Hypothalamus (tissue), 51 donors: Measurements from ENCODE around the gene INO80D.
"Not testable (repeated sequence)": the region's sequence is repeated elsewhere in the genome, so short reads cannot be mapped to it uniquely, and the experiment has no call there.

Experiments used
- DNase-seq, 51 donors: peaks; one replicate each; lab custom pipeline; 2025; lab: John Stamatoyannopoulos, UW

The INO80D gene, protein sequence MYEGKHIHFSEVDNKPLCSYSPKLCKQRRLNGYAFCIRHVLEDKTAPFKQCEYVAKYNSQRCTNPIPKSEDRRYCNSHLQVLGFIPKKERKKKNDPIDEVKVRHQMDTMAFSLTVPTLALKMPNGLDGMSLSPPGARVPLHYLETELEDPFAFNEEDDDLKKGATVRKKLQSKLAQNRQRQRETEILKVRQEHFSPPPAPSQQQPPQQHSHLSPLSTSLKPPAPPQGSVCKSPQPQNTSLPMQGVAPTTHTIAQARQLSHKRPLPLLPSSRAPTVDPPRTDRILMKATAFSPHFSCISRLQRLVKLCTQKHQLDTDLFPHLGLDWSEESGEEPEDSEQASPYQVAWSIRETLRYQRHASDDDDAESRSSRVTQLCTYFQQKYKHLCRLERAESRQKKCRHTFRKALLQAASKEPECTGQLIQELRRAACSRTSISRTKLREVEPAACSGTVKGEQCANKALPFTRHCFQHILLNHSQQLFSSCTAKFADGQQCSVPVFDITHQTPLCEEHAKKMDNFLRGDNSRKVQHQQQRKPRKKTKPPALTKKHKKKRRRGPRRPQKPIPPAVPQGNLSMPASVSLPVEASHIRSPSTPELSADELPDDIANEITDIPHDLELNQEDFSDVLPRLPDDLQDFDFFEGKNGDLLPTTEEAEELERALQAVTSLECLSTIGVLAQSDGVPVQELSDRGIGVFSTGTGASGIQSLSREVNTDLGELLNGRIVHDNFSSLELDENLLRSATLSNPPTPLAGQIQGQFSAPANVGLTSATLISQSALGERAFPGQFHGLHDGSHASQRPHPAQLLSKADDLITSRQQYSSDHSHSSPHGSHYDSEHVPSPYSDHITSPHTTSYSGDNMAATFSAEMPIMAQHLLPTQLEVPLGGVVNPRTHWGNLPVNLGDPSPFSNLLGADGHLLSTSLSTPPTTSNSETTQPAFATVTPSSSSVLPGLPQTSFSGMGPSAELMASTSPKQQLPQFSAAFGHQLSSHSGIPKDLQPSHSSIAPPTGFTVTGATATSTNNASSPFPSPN

DNA sequence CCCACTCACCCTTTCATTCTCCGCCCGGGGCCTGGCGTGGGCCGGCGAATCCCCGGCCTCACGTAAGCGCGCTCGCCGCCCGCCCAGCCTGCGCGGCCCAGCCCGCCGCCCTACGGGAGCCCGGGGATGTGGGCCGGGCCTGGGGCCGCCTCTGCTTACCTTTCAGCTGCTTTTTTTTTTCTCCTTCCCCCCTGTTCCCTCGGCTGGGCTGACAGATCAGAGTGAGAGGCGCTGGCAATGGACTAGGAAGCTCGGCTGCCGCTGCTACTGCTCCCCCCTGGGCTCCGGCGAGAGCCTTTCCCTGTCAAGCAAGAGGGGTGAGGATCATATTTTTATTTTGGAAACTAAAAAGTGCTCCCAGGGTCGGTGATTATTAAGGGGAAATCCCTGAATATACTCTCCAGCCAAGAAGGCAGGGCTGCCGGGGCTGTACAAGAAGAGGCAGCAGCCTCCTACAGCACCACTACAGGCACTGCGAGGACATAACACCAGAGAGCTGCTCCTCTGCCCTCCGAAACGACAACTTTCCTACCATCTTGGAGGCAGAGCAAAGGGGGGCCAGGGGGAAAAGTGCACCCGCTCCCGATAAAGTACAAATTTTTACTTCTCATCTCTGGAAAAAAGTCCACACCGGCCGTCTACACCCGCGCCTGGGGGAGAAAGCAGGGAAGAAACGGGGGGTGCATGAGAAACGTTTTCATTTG is at the start of gene INO80D:
Gene INO80D (minus strand): TSS at position 433 of the 704 bp plus-strand sequence. CDS start 23,158 bp downstream, outside the sequence.
- peak in 50 of 51 donors; percentile 11 to 93 (median 62) for DNase-seq

DNA sequence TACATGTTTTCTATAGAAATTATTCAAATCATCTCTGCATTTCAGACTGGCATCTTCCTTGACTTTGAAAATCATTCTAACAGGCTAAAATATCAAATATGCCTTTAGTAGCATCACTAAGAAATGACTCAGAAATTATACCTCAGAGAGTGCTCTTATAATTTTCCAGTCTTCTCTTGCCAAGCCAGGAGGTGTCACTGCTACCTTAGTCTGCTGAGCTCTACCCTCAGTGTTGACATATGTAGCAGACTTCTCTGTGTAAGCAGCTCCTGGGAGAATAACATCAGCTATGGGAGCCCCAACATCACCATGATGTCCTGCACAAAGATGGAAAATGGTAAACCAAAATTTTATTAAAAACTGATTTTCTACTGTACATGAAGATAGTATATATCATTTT is 41.7 kb upstream of the INO80D start:
- no peak for DNase-seq

DNA sequence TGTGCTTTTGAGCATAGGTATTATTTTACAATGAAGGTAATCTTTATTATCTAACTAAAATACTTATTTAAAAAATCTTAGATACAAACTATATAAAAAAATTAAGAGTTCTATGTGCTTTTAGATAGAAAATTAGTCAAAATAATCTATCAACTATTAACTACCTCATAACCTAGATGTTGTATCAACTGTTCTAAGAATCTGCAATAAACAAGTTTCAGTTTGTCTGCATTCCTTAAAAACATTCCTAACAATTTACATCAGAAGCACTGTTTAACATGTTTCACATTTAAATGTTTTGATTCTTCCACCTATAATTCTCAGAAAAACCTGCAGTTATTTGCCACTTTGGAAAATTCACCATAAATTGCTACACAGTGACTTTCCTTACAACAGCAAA is 39.9 kb upstream of the INO80D start:
- no peak for DNase-seq

DNA sequence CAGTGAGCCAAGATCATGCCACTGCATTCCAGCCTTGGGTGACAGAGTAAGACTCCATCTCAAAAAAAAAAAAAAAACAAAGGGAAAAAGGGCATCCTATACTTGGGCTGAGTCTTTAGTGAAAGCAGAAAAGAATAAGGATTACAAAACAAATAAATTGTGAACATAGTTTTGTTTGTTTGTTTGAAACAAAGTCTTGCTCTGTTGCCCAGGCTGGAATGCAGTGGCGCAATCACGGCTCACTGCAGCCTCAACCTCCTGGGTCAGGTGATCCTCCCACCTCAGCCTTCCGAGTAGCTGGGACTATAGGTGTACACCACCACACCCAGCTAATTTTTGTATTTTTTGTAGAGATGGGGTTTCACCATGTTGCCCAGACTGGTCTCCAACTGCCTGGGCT is 36.6 kb upstream of the INO80D start:
- DNase-seq: not testable (repeated sequence)

DNA sequence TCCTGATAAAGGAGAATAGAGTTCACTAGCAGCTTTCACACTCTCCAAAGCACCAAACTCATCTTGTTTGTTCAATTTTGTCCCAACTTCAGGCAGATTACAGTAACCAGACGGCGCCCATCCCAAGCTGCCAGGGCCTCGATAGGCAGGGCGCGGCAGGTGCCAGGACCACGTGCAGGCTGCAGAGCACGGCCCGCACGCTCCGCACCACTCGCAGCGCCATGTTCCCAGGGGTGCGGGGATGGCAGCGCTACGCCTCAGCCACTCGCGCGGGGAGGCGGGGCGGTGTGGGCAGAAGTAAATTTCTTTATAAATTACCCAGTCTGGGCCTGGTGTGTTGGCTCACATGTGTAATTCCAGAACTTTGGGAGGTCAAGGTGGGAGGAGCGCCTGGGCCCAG is 30.3 kb upstream of the INO80D start:
- DNase-seq: no peak

DNA sequence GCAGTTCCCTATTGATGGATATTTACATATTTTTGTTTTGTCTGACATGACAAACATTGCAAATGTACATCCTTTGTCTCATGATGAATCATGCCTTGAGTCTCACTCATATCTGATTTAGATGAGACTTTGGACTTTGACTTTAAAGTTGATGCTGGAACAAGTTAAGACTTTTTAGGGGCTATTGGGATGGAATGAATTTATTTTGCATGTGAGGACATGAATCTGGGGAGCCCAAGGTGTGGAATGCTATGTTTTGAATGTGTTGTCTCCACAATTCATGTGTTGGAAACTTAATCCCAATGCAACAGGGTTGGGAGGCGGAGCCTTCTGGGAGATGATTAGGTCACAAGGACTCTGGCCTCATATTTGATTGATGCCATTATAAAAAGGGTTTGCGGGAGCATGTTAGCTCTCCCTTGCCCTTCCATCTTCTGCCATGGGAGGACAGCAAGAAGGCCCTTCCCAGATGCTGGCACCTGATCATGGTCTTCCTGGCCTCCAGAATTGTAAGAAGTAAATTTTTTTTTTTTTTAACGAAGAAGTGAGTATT is 29.1 kb upstream of the INO80D start:
- DNase-seq: no peak

DNA sequence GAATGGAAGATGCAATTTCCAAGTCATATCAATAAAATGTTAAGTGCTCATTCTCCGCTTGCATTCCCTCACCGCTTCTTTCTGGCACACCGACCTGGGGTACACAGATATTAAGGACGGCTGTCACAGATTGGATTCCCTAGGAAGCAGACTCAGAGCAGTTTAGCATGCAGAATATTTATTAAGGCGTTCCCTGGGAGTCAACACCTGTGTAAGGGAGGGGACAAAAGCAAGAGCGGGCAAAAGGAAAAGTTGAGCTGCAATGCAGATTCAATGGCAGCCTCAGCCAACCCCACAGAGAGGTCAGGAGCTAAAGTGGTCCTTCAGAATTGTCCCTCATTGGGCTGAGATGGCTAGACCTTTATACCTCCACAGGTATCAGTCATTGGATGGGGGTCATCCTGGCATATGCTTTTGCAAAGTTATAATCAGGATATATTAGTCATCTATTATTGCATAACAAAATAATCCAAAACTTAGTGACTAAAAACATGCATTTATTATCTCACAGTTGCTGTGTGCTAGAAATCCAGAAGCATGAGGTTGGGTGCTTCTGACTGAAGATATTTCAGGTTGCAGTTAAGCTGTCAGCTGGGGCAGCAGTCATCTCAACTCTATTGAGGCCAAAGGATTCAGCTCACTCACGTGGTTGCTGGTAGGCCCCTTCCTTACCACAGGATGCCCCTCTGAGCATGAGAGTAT is 27.0 kb upstream of the INO80D start:
- no peak for DNase-seq

DNA sequence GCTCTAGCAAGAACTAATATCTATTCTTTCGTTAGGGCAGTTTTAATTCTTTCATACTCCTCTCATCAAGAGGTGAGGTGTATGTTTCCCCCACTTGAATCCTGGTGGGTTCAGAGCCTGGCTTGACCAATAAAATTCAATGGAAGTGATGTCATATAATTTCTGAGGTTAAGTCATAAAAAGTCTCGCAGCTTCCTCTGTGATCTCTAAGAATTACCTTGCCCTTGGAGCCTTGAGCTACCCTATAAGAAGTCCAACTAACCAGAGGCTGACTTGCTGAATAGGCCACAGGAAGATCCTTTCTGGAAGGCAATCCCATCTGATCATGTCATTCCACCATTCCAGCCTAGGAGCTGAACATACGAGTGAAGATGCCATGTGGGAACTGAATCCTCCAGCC is 26.1 kb upstream of the INO80D start:
- no peak for DNase-seq

DNA sequence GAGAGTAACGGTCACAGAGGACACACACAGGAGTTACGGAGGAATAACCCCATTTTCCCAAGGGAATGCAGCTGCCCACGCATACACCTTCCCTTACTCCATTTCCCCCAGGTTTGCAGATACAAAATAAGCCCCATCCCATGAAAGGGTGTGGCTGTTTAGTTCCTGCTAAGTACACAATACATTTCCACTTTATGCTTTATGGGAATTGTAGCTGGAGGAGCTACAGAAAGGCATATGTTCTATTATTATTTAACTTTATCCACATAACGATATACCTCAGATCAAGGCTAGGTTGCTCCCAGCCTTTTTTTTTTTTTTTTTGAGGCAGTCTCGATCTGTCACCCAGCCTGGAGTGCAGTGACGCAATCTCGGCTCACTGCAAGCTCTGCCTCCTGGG is 22.7 kb upstream of the INO80D start:
- DNase-seq: no peak

DNA sequence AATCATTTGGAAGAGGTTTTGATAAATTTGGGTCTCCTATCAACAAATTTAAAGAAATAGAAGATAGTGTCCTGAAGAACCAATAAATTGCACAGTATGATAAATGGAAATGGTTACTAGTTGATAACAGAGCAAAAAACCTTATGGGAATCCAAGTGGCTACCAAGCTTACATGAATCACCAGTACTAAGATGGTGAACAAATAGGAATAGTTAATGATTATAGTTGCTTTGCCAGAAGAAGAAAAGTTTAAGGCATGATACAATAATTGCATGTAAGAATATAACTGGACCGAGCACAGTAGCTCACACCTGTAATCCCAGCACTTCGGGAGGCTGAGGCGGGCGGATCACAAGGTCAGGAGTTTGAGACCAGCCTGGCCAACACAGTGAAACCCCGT is 19.6 kb upstream of the INO80D start:
- DNase-seq: no peak

DNA sequence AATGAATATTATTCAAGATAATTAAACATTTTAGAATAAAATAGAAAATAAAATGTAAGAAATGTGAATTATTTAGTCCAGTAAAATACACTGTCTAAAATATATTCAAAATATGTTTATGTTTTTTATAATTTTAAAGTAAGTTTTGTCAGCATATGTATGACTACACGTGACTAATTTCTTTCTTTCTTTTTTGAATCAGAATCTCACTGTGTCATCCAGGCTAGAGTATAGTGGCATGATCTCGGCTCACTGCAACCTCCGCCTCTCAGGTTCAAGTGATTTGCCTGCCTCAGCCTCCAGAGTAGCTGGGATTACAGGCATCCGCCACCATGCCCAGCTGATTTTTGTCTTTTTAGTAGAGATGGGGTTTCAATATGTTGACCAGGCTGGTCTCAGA is 19.1 kb upstream of the INO80D start:
- DNase-seq: no peak

DNA sequence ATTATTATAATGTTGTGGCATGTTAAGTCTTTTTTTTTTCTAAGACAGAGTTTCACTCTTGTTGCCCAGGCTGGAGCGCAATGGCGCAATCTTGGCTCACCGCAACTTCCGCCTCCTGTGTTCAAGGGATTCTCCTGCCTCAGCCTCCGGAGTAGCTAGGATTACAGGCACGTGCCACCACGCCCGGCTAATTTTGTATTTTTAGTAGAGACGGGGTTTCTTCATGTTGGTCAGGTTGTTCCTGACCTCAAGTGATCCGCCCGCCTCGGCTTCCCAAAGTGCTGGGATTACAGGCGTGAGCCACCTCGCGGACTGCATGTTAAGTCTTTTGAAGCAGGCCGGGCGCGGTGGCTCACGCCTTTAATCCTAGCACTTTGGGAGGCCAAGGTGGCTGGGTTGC is 12.9 kb upstream of the INO80D start:
- DNase-seq: not testable (repeated sequence)

DNA sequence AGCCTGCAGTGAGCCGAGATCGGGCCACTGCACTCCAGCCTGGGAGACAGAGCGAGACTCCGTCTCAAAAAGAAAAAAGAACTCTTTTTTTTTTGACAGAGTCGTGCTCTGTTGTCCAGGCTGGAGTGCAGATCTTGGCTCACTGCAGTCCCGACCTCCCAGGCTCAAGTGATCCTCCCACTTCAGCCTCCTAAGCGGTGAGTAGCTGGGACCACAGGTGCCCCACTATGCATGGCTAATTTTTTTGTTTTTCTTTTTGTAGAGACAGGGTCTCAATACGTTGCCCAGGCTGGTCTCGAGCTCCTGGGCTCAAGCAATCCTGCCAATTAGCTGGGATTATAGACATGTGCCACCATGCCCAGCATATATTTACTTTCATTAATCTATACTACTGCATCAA is 12.5 kb upstream of the INO80D start:
- DNase-seq: no peak

DNA sequence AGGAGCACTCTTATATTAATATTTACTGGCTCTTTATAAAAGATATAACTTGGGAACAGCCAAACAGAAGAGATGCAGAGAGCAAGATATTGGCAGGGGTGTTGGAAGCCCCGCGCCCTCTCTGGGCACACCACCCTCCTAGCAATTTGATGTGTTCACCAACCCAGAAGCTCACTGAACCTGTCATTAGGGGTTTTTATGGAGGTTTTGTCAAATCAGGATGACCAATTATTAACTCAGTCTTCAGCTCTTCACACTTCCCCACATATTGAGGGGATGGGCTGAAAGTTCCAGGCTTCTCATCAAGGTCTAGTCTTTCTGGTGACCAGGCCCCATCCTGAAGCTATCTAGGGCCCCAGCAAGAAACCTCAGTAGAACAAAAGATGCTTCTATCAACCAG is 10.9 kb upstream of the INO80D start:
- no peak for DNase-seq

DNA sequence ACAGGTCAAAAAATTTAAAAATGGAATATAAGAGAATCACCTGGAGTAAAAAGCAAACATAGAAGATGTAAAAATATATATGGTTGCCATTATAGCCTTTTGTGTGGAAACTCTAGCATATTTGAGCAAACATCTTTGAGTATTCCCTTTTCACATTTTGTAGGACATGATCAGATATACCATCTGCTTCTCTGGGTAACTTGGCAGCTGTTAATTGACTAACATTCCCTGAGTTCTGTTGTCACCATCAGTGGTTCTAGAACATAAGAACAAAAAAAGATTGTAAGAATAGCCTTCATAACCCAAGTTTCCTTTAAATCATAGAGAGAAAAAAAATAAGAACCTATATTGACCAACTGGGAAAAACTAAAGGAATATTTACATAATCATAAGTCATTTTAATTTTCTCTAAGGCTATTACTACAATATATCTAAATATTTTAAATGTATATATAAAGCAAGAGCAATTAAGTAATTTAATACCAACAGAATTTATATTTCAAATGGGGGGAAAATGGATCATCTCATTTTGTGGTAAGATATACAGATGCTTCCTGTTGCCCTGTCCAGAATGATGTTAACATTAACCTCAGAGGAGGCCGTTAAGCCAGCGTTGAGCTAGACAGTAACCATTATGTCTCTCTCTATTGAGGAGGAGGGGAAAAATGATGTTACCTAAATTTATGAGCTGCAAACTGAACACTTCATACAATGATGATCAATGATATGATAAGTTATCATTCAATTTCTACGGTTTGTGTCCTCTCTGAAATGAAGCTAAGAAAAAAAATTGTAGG is 9.8 kb upstream of the INO80D start:
- no peak for DNase-seq

DNA sequence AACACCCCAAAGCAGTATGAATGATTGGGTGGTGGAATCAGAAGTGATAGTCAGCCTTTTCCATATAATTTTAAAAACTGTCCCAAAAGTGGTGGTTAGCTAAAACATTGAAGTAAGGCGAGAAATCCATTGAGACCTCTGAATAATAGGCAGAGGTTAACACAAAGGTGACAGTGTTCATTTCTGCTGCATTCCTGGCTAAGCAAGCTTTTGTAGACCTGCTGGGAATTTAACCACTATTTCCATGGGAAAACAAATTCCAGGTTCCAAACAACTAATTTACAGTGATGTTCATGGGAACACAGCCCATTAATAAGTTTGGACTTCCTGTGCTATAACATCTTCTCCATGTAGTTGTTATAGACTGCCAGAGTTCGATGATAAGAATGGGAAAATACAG is 6.3 kb upstream of the INO80D start:
- no peak for DNase-seq

DNA sequence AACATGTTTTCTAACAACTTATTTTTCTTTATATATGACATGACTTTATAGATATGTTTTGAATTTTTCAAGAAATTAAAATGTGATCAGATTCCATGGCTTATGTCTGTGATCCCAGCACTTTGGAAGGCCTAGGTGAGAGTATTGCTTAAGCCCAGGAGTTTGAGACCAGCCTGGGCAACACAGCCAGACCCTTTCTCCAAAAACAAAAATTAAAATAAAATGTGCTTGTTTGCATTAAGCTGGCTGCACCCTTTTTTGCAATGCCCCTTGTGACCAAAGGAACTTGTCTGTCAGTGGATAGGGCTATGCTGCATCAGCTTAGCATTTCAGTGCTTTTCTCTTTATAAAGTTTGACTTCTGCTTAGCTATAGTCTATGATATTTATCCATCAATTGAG is 2.3 kb upstream of the INO80D start:
- no peak for DNase-seq

DNA sequence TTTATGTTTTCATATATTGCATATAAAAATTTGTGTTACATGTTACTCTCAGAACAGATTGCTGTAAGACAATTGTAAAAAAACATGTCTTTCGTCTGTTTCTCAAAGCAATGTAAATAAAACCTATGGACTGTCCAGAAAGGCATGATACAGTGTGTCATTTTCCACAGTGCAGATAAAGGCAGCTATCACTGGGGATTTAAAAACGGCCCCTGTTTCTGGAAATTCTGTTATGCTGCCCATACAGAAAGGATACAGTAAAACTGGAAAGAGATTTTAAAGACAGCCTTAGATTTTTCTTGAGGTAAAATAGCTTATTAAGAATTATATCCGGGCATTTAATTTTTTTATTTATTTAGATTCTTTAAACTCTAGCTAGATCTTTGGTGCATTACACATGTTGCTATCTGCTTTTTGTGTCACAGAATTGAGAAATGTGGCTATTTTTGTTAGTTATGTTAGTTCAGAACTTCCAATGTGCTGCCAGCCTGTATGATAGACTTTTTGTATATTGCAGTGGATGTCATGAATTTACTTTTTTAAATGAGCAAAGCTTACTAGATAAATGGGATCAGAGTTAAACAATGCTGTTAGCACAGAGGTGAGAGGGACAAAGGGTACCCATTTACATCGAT is 859 bp upstream of the INO80D start:
- DNase-seq: peak in 1 of 51 donors; percentile 36
